C4-2B (cell line): Measurements from ENCODE around the gene NUTM2A.
"Not testable (repeated sequence)": the region's sequence is repeated elsewhere in the genome, so short reads cannot be mapped to it uniquely, and the experiment has no call there.

ENCODE experiments used
- CTCF ChIP-seq: fragments of 450-650 bp; conservative IDR thresholded peaks from 2 replicates; pipeline ENCODE4 v1.5.1; 2017; ENCODE audit warnings: mild to moderate bottlenecking
- ZFX ChIP-seq: fragments of 450-650 bp; IDR thresholded peaks from 2 replicates; pipeline ENCODE4 v1.6.1; 2017

- TF ChIP-seq CTCF, ZFX: not testable (repeated sequence)
Observed at GRCh38 chr10:87239346-87239808, 14.1 kb downstream of the NUTM2A start.
